GM18519 (cell line): ENCODE results near the gene ADGRF1.
"Not testable (repeated sequence)": the region's sequence is repeated elsewhere in the genome, so short reads cannot be mapped to it uniquely, and the experiment has no call there.

Experiments
- ATAC-seq: cut with Tn5 transposase; IDR thresholded peaks from one replicate; pipeline ENCODE4 v1.9.1; 2021; ENCODE audit warnings: mild to moderate bottlenecking, moderate library complexity; ENCODE audit not compliant: unreplicated experiment, low FRiP score

Gene ADGRF1

GRCh38 chr6:47061309-47062300 is 19.5 kb upstream of the ADGRF1 start:
- no peak for ATAC-seq

GRCh38 chr6:47059216-47059885 is 17.2 kb upstream of the ADGRF1 start:
- ATAC-seq = no peak

- ATAC-seq = no peak
Measured at GRCh38 chr6:47057830-47058540, 15.9 kb upstream of the ADGRF1 start.

- no peak for ATAC-seq
Measured at GRCh38 chr6:47056832-47057231, 14.7 kb upstream of the ADGRF1 start.

DNA sequence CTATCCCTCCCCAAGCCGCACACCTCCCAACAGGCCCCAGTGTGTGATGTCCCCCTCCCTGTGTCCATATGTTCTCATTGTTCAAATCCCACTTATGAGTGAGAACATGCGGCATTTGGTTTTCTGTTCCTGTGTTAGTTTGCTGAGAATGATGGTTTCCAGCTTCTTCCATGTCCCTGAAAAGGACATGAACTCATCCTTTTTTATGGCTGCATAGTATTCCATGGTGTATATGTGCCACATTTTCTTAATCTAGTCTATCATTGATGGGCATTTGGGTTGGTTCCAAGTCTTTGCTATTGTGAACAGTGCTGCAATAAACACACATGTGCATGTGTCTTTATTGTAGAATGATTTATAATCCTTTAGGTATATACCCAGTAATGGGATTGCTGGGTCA is 12.2 kb upstream of the ADGRF1 start:
- not testable (repeated sequence) for ATAC-seq

DNA sequence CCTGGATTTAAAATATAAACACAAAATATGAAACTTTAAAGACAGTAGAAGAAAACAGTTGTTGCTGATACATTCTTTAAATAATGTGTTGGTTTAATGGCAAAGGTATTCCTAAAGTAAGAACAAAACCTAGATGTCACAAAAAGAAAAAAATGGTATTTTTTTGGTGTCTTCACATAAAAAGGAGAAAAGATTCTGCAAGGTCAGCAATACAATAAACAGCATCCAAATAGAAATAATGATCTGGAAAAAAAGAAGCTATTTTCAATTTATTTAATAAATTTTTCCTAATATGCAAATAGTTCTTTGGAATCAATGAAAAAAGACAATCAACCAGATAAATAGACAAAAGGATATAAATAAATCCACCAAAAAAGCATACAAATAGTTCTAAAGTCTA is 6.5 kb upstream of the ADGRF1 start:
- no peak for ATAC-seq

- peak; percentile 67 for ATAC-seq
Measured at GRCh38 chr6:47047479-47048407, 5.6 kb upstream of the ADGRF1 start.

DNA sequence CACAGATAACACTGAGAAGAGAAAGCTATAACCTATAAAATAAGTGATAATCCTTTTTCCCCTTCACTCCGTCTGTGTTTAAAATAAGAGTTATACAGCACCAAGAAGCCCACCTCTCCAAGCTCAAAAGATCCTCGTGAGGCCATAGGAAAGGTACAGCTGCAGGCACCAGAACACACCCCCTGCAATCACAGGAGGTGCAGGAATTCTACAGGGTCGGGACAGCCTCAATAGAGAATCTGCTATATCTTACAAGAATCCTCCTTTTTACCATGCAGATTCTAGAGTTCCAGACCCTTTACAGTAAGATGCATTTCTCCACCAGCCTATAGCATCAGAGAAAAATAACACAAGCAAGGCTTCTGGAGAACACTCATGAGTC is 5.0 kb upstream of the ADGRF1 start:
- ATAC-seq = no peak

- no peak for ATAC-seq
Measured at GRCh38 chr6:47044397-47044796, 2.3 kb upstream of the ADGRF1 start.

DNA sequence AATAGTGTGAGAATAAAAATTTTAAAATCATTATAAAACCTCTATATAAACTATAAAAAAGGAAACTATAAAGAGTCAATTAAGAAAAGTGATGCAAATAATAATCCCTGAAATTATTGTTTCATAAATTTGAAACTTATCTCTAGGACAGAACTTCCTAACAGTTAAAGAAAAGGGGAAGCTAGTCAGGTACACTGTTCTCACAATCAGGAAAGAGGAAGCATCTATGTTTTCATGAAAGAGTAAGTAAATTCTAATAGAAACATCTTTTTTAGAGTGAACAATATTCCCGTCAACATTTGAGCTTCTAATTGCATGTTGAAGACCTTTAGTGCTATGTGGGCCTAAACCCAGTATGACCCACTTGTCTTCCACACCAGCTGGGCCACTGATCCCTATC is 1.2 kb upstream of the ADGRF1 start:
- no peak for ATAC-seq

DNA sequence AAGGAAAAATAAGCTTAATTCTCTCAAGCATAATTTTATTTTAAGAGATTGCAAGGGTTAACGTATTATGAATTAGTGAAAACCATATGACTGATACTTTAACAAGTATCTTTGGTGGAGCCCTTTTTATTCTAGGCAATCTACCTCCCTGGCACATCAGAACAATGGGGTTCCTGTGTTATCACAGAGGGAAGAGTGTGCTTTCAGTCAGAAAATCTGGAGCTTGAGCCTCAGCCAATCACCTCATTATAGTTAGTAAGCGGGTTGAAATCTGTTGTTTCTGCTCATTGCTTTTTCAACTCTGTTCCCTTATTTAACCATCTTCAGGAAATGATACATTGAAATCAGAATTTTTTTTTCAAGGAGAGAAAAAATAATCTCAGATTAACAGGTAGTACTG is 391 bp downstream of the ADGRF1 start:
- ATAC-seq = no peak

- no peak for ATAC-seq
Measured at GRCh38 chr6:47034926-47035325, 7.2 kb downstream of the ADGRF1 start.

DNA sequence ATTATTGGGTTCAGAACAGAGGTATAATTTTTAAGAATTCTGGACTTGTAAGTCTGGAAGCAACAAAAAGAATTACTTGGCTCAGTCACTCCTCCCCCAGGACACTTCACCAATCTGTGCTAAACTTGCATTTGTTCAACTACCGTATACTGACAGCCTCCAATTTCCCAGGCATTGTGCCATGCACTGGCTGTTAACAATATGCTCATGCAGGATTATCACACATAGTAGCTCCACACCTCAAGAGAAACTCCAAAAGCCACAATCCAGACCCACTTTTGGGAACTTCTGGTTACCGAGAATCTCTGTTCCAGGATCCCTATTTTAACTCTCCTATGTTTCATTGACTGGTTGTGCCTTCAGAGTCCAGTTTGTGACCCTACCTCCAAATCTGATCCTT is 7.7 kb downstream of the ADGRF1 start:
- ATAC-seq = no peak

GRCh38 chr6:47032974-47033765 is 9.0 kb downstream of the ADGRF1 start:
- ATAC-seq = no peak

- no peak for ATAC-seq
Measured at GRCh38 chr6:47031656-47032055, 10.5 kb downstream of the ADGRF1 start.

GRCh38 chr6:47029865-47030561 is 12.1 kb downstream of the ADGRF1 start:
- ATAC-seq = no peak

- ATAC-seq = no peak
Measured at GRCh38 chr6:47028835-47029360, 13.2 kb downstream of the ADGRF1 start.

GRCh38 chr6:47027315-47027714 is 14.8 kb downstream of the ADGRF1 start:
- ATAC-seq = no peak
